ENCODE data around the gene BRD4.

GRCh38 chr19:15264061-15264932 is 68.0 kb downstream of the BRD4 start:
- no peak for TF ChIP-seq ESRRA (IDR thresholded peaks at IDR 0.05; ENCODE audit: borderline replicate concordance, low read length)
- TF ChIP-seq EP300 (IDR thresholded peaks at IDR 0.05) = no peak
- no peak for TF ChIP-seq JUNB (IDR thresholded peaks at IDR 0.05)
- peak; percentile 52 for TF ChIP-seq CTCF (IDR thresholded peaks at IDR 0.05)
- TF ChIP-seq CEBPB (IDR thresholded peaks at IDR 0.05) = no peak
- TF ChIP-seq EHF (CRISPR knock-in tag; IDR thresholded peaks at IDR 0.05) = no peak
- no peak for TF ChIP-seq RFX5 (IDR thresholded peaks at IDR 0.05)
- TF ChIP-seq KDM1A (IDR thresholded peaks at IDR 0.05; ENCODE audit: low read depth) = no peak
- TF ChIP-seq E2F6 (IDR thresholded peaks at IDR 0.05; ENCODE audit: borderline replicate concordance, low read depth) = peak; percentile 82
- TF ChIP-seq MAX (IDR thresholded peaks at IDR 0.05) = peak; percentile 69
- peak; percentile 65 to 67 for TF ChIP-seq RAD21 (conservative IDR thresholded peaks at IDR 0.05 in 1 of 2, IDR thresholded peaks at IDR 0.05 in 1 of 2)
- no peak for TF ChIP-seq REST (IDR thresholded peaks at IDR 0.05)

All from A549 (cell line).